ENCODE data around the gene MYBPH. TPM values are rescaled to one million over a fixed set of nuclear protein-coding genes. Genes with fewer than 3 reads are reported as not detected.

Gene MYBPH
- total RNA-seq, 1 donor from 2014 or later: not detected

DNA sequence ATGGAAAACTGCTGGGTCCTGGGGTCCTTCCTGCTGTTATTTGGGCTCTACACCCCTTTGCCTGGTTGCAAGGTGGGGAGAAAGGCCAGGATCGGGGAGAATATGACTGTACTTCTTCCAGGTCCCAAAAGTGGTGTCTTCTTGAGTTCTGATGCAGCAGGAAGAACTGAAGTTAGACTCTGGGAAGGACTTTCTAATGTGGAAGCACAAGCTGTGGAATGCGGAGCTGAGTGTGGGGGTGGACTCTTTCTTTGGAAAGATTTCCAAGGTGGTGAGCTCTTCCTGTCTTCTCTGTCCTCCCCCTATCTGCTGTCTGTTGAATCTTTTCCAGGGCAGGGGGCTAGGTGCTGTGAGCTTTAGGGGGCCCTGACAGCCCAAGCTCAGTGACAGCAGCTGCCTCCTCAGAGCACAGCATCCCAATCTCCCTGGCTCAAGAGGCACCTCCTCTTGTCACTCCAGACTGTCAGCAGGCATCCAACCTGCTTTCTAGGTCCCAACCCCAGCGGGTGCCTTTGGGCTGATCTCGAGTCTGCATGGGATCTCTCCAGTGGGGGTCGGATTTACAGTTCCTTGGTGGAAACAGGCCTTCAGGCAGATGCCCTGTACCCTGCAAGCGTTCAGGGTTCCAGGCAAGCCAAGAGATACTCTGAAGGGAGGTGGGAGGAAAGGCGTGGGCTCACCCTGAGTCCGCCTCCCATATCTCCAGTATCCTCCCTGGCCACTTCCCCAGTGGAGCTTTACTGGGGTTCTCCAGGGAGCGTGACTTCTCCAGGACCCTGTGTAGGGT, 24.9 kb downstream of the MYBPH start:
- Mint-ChIP-seq H3K4me3 (ENCODE audit: unreplicated experiment) (no peak overlapping the region), H3K36me3 (ENCODE audit: low read depth, unreplicated experiment) (peaks cover 4% of the 10 kb centered on the region), H3K9me3 (ENCODE audit: unreplicated experiment) (no peaks in the 10 kb centered on the region), H3K27me3 (ENCODE audit: low read depth, unreplicated experiment) (peaks cover 9% of the 10 kb centered on the region), H3K4me1 (ENCODE audit: low read depth, unreplicated experiment) (peaks cover 46% of the 10 kb centered on the region), H3K27ac (ENCODE audit: unreplicated experiment) (no peak overlapping the region)
- FAIRE-seq (no peak), DNase-seq (ENCODE audit: low read depth) (no peak)
- Histone ChIP-seq H3K4me2 (ENCODE audit: low read length) (no peak overlapping the region), H3K9me3 (ENCODE audit: insufficient read depth, low read depth, low read length) (no peaks in the 10 kb centered on the region), H3K27ac (ENCODE audit: low read depth, low read length) (no peak overlapping the region), H3K36me3 (ENCODE audit: insufficient read depth, low read length) (no peaks in the 10 kb centered on the region), H3K9ac (ENCODE audit: low read length) (no peak overlapping the region), H2AFZ (ENCODE audit: low read depth, low read length) (no peak overlapping the region), H4K20me1 (ENCODE audit: insufficient read depth, low read length) (no peaks in the 10 kb centered on the region), H3K4me3 (ENCODE audit: insufficient read depth, low read depth, low read length) (no peak overlapping the region), H3K4me1 (ENCODE audit: insufficient read depth, low read length) (peaks cover 36% of the 10 kb centered on the region), H3K79me2 (ENCODE audit: insufficient read depth, low read length) (no peaks in the 10 kb centered on the region), H3K27me3 (ENCODE audit: insufficient read depth, low read length) (no peaks in the 10 kb centered on the region)
- no peak for TF ChIP-seq EZH2 (IDR thresholded peaks at IDR 0.05; ENCODE audit: insufficient read depth, low read length)
- no peak for TF ChIP-seq CTCF (IDR thresholded peaks at IDR 0.05; ENCODE audit: insufficient read depth, low read depth, low read length)

DNA sequence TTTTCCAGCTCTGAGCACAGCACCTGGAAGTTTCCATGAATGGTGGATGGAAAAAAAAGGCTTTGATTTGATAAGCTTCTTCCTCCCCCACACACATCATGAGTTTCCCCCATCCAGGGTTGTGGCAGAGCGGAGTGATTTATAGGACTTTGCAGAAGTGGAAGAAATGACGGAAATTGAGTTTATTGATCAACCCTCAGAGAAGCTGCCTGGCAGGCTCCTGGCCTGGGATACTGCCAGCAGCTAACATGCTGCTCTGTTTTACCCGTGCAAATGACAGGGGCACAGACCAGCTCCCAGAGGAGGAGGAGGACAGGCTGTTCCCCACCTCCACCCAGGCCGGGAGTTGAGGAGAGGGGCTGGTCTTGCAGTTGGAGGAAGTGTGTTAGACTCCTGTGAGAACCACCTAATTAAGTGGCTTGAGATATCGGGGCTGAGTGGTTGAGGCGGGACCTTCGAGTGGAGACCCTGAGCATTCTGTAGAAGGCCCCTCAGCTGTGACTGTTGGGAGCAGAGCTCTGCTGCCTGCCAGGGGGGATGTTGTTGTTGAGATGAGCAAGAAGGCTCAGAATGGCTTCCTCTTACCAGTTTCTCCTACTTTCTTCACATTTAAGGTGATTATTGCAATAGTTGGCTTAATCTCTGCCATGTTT, 26.3 kb downstream of the MYBPH start:
- H3K4me1 Mint-ChIP-seq (ENCODE audit: low read depth, unreplicated experiment): peaks cover 49% of the 10 kb centered on the region
- DNase-seq (ENCODE audit: low read depth): no peak
- H3K36me3 Mint-ChIP-seq (ENCODE audit: low read depth, unreplicated experiment): peaks cover 4% of the 10 kb centered on the region

More for the DNA sequence above, 26.3 kb downstream of the MYBPH start:
- no peak for FAIRE-seq
- TF ChIP-seq CTCF (IDR thresholded peaks at IDR 0.05; ENCODE audit: insufficient read depth, low read depth, low read length): no peak
- Histone ChIP-seq H4K20me1 (ENCODE audit: insufficient read depth, low read length) (no peaks in the 10 kb centered on the region), H3K27ac (ENCODE audit: low read depth, low read length) (no peak overlapping the region), H3K4me1 (ENCODE audit: insufficient read depth, low read length) (peaks cover 39% of the 10 kb centered on the region), H3K9me3 (ENCODE audit: insufficient read depth, low read depth, low read length) (no peaks in the 10 kb centered on the region), H2AFZ (ENCODE audit: low read depth, low read length) (no peak overlapping the region), H3K27me3 (ENCODE audit: insufficient read depth, low read length) (no peaks in the 10 kb centered on the region), H3K9ac (ENCODE audit: low read length) (no peak overlapping the region), H3K36me3 (ENCODE audit: insufficient read depth, low read length) (no peaks in the 10 kb centered on the region), H3K4me2 (ENCODE audit: low read length) (no peak overlapping the region), H3K79me2 (ENCODE audit: insufficient read depth, low read length) (no peaks in the 10 kb centered on the region), H3K4me3 (ENCODE audit: insufficient read depth, low read depth, low read length) (no peak overlapping the region)
- peaks cover 9% of the 10 kb centered on the region for H3K27me3 Mint-ChIP-seq (ENCODE audit: low read depth, unreplicated experiment)
- H3K27ac Mint-ChIP-seq (ENCODE audit: unreplicated experiment): no peak overlapping the region
- no peak overlapping the region for H3K4me3 Mint-ChIP-seq (ENCODE audit: unreplicated experiment)
- H3K9me3 Mint-ChIP-seq (ENCODE audit: unreplicated experiment): no peaks in the 10 kb centered on the region

Measured in astrocyte (in vitro differentiated cells and primary cell).